HL-60 (cell line): ENCODE data around the gene CLNS1A.

ENCODE experiments used
- DNase-seq, 2 experiments: peaks; one replicate each; pipeline ENCODE4 v3.0.0-alpha.2; 2010 to 2020; ENCODE audit warnings: low read depth in 1 of 2, low spot score in 1 of 2
- H3K27ac ChIP-seq: fragments of 250-450 bp; sonication (Bioruptor Pico); replicated peaks from 2 replicates; pipeline ENCODE4 v1.5.1; 2020; ENCODE audit warnings: mild to moderate bottlenecking, moderate library complexity
- H3K27me3 ChIP-seq: fragments of 250-450 bp; sonication (Bioruptor Pico); 2 replicates; pipeline ENCODE4 v1.5.1; 2021; ENCODE audit warnings: mild to moderate bottlenecking, moderate library complexity; ENCODE audit not compliant: insufficient read depth, poor library complexity, severe bottlenecking
- H3K4me3 ChIP-seq: replicated peaks from 2 replicates; pipeline ENCODE4 v1.5.1; 2011; ENCODE audit warnings: mild to moderate bottlenecking, control low read depth, low read length; ENCODE audit not compliant: insufficient read depth
- GABPA ChIP-seq: IDR thresholded peaks from 2 replicates; pipeline ENCODE4 v1.6.1; 2012; ENCODE audit warnings: low read depth
- POLR2AphosphoS5 ChIP-seq: IDR thresholded peaks from 2 replicates; pipeline ENCODE4 v1.6.1; 2012; ENCODE audit warnings: low read depth
- SPI1 ChIP-seq: IDR thresholded peaks from 2 replicates; pipeline ENCODE4 v1.6.1; 2012; ENCODE audit warnings: low read depth, mild to moderate bottlenecking, borderline replicate concordance
- TF ChIP-seq, protein P1 (sequence below): IDR thresholded peaks from one replicate; pipeline ENCODE4 v1.5.1; 2011; ENCODE audit warnings: low read length, control low read depth, inconsistent platforms; ENCODE audit not compliant: insufficient read depth
- TF ChIP-seq, protein P2 (sequence below): IDR thresholded peaks from 2 replicates; pipeline ENCODE4 v1.6.1; 2012; ENCODE audit warnings: low read depth; ENCODE audit not compliant: insufficient replicate concordance

The CLNS1A gene

DNA sequence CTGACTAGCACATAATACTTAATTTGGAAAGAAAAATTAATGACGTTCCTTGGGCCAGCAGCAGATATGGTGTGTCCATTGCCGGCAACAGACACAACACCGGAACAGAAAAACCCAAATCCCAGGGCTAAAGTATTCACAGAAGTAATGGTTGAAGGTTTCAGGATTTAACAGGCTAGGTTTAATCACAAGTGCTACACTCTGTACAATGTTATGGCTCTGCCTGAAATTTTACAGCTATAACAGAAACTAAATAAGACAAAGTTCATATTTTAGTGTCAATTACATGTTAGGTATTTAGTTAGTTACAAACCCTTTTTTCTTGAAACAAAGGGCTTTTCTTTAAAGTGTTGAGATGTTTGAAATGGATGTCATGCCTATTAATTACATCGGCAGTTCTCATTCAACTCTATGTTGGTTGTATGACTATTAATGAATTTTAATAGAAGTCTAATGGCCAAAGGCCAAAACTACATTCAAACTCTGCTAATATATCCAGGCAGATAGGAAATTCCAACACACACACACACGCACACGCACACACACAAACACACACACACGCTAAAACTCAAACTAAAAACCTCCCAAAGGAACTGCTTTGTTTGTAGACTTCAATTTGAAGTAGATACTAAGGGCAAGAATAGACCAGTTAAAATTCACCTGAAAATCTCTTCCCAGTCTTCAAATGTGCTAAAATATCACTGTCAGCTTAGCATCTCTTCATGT, 27.8 kb upstream of the CLNS1A start:
- Histone ChIP-seq H3K4me3 (no peak overlapping the region), H3K27ac (no peak overlapping the region), H3K27me3 (no peaks in the 10 kb centered on the region)
- no peak for DNase-seq
- no peak for TF ChIP-seq POLR2AphosphoS5
- TF ChIP-seq GABPA = no peak
- TF ChIP-seq, protein P1, sequence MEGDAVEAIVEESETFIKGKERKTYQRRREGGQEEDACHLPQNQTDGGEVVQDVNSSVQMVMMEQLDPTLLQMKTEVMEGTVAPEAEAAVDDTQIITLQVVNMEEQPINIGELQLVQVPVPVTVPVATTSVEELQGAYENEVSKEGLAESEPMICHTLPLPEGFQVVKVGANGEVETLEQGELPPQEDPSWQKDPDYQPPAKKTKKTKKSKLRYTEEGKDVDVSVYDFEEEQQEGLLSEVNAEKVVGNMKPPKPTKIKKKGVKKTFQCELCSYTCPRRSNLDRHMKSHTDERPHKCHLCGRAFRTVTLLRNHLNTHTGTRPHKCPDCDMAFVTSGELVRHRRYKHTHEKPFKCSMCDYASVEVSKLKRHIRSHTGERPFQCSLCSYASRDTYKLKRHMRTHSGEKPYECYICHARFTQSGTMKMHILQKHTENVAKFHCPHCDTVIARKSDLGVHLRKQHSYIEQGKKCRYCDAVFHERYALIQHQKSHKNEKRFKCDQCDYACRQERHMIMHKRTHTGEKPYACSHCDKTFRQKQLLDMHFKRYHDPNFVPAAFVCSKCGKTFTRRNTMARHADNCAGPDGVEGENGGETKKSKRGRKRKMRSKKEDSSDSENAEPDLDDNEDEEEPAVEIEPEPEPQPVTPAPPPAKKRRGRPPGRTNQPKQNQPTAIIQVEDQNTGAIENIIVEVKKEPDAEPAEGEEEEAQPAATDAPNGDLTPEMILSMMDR = no peak
- TF ChIP-seq, protein P2, sequence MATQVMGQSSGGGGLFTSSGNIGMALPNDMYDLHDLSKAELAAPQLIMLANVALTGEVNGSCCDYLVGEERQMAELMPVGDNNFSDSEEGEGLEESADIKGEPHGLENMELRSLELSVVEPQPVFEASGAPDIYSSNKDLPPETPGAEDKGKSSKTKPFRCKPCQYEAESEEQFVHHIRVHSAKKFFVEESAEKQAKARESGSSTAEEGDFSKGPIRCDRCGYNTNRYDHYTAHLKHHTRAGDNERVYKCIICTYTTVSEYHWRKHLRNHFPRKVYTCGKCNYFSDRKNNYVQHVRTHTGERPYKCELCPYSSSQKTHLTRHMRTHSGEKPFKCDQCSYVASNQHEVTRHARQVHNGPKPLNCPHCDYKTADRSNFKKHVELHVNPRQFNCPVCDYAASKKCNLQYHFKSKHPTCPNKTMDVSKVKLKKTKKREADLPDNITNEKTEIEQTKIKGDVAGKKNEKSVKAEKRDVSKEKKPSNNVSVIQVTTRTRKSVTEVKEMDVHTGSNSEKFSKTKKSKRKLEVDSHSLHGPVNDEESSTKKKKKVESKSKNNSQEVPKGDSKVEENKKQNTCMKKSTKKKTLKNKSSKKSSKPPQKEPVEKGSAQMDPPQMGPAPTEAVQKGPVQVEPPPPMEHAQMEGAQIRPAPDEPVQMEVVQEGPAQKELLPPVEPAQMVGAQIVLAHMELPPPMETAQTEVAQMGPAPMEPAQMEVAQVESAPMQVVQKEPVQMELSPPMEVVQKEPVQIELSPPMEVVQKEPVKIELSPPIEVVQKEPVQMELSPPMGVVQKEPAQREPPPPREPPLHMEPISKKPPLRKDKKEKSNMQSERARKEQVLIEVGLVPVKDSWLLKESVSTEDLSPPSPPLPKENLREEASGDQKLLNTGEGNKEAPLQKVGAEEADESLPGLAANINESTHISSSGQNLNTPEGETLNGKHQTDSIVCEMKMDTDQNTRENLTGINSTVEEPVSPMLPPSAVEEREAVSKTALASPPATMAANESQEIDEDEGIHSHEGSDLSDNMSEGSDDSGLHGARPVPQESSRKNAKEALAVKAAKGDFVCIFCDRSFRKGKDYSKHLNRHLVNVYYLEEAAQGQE = no peak
- no peak for TF ChIP-seq SPI1

DNA sequence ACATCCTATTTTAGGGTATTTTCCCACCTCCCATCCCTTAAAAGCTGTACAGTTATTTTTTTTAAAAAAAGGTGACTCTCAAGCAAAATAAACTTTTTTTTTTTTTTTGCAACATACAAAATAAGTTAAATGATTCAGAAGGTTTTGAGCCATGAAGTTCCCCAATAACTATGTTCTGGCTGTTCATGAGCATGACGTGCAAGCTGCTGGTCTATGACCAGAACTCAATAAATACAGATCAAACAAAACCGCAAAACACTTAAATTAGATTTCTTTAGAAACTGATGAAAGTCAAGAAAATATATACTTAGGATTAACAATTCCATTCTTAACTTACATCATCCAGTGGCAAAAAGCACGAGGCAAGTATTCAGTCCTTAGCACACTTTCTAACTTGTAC, 24.1 kb upstream of the CLNS1A start:
- no peak overlapping the region for H3K4me3 ChIP-seq
- no peak for DNase-seq
- TF ChIP-seq GABPA (no peak), SPI1 (no peak), POLR2AphosphoS5 (no peak)
- TF ChIP-seq, protein P2 = no peak
- TF ChIP-seq, protein P1 = no peak
- H3K27me3 ChIP-seq = no peaks in the 10 kb centered on the region
- H3K27ac ChIP-seq = no peak overlapping the region

DNA sequence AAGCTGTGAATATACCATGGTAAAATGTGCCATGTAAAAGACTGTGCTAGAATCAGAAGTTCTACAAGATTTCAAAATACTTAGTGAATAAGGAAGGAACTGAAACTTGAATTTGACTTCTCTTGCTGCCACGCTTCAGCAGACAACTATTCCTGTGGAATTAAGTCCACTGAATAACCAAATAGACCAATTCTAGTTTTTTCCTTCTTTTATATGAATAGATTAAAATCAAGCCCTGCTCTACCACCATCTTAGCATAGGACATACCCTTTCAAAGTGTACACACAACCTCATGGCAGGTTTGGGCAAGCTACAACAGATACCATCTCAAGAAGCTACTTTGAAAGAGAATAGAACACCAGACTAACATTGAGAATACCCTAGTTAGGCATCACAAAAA, 23.4 kb upstream of the CLNS1A start:
- DNase-seq = no peak

More for the DNA sequence above, 23.4 kb upstream of the CLNS1A start:
- Histone ChIP-seq H3K27ac (peak overlapping the region; percentile 22), H3K4me3 (no peak overlapping the region), H3K27me3 (no peaks in the 10 kb centered on the region)
- no peak for TF ChIP-seq GABPA
- TF ChIP-seq, protein P2 = no peak
